ENCODE data around the gene ZKSCAN7.
"Not testable (repeated sequence)": the region's sequence is repeated elsewhere in the genome, so short reads cannot be mapped to it uniquely, and the experiment has no call there.

Gene ZKSCAN7

GRCh38 chr3:44576613-44577012 lies 21.6 kb downstream of the ZKSCAN7 start:
- H3K4me2 ChIP-seq (ENCODE audit: low read length): no peak overlapping the region
- no peaks in the 10 kb centered on the region for H3K27me3 ChIP-seq (ENCODE audit: insufficient read depth, low read length)
- H3K4me3 ChIP-seq (ENCODE audit: low read depth, low read length, poor library complexity, severe bottlenecking): no peak overlapping the region
- no peaks in the 10 kb centered on the region for H4K20me1 ChIP-seq (ENCODE audit: insufficient read depth, low read length)
- no peaks in the 10 kb centered on the region for H3K4me1 ChIP-seq (ENCODE audit: insufficient read depth, low read length, severe bottlenecking)
- peaks cover 9% of the 10 kb centered on the region for H3K9me3 ChIP-seq (ENCODE audit: low read length)
- no peaks in the 10 kb centered on the region for H3K79me2 ChIP-seq (ENCODE audit: insufficient read depth, low read length)
- H3F3A ChIP-seq (ENCODE audit: insufficient read depth, low read length): no peaks in the 10 kb centered on the region
- H2AFZ ChIP-seq (ENCODE audit: low read length): no peak overlapping the region
- H3K27ac ChIP-seq (ENCODE audit: low read depth, low read length, poor library complexity, severe bottlenecking): no peak overlapping the region
- TF ChIP-seq CTCF (IDR thresholded peaks at IDR 0.05; ENCODE audit: low read length) (no peak), EZH2 (IDR thresholded peaks at IDR 0.05; ENCODE audit: borderline replicate concordance, low read length) (no peak)
- H3K36me3 ChIP-seq (ENCODE audit: insufficient read depth, low read length): no peaks in the 10 kb centered on the region
- no peaks in the 10 kb centered on the region for H3K9me2 ChIP-seq (ENCODE audit: low read depth, low read length)
- no peak overlapping the region for H3K9ac ChIP-seq (ENCODE audit: low read length)

DNA sequence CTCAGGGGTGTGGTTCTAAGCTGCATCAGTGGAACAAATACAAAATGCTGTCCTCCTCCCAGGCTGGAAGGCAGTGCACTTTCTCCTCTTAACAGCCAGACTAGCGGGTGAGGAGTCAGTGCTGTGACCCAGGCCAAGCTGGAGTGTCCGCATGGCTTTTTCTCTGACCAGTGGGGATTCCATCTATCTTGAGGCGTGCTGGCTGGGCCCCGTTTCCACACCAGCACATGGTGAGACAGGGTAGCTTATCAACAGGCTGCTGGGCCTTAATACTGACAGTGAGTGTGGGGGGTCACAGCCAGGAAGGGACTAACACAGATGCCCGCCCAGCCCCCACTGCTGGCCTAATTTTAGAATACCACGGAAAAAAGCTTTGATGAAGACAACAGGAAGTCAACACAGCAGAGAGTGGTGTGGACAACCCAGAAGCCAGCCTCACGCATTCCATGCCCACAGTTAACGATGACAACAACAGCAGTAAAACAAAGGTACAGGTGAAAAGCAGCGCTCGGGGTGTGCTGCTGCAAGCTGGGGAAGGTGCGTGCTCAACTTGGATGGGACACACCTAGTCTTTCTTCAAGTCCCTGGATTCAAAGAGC lies 22.5 kb downstream of the ZKSCAN7 start:
- not testable (repeated sequence) for H3F3A ChIP-seq (ENCODE audit: insufficient read depth, low read length); H3K79me2 ChIP-seq (ENCODE audit: insufficient read depth, low read length); H3K27ac ChIP-seq (ENCODE audit: low read depth, low read length, poor library complexity, severe bottlenecking); H3K4me1 ChIP-seq (ENCODE audit: insufficient read depth, low read length, severe bottlenecking); H3K9me3 ChIP-seq (ENCODE audit: low read length); H4K20me1 ChIP-seq (ENCODE audit: insufficient read depth, low read length); H3K9ac ChIP-seq (ENCODE audit: low read length); H3K4me2 ChIP-seq (ENCODE audit: low read length); H3K9me2 ChIP-seq (ENCODE audit: low read depth, low read length); H3K27me3 ChIP-seq (ENCODE audit: insufficient read depth, low read length); H2AFZ ChIP-seq (ENCODE audit: low read length); H3K4me3 ChIP-seq (ENCODE audit: low read depth, low read length, poor library complexity, severe bottlenecking); H3K36me3 ChIP-seq (ENCODE audit: insufficient read depth, low read length)

DNA sequence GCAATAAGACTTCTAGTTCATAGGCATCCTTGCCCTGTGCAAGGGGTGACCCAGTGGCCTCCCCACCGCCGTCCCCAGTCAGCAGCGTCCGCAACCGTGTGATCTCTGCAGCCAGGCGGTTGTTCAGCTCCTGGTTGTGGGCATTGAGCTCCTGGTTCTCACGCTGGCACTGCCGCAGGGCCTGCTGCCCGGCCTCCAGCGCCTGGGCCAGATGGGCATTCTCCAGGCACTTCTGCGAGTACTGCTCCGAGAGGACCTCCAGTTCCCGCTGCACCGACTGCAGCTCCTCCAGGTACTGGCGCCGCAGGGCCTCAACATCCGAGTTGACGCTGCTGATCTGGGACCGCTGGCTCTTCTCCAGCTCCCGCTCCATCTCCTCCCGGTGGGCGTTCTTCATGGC lies 23.3 kb downstream of the ZKSCAN7 start:
- H3K9me3 ChIP-seq (ENCODE audit: low read length); H4K20me1 ChIP-seq (ENCODE audit: insufficient read depth, low read length); H2AFZ ChIP-seq (ENCODE audit: low read length); H3K27ac ChIP-seq (ENCODE audit: low read depth, low read length, poor library complexity, severe bottlenecking); H3K4me3 ChIP-seq (ENCODE audit: low read depth, low read length, poor library complexity, severe bottlenecking); H3K79me2 ChIP-seq (ENCODE audit: insufficient read depth, low read length); H3K9ac ChIP-seq (ENCODE audit: low read length); H3F3A ChIP-seq (ENCODE audit: insufficient read depth, low read length); H3K4me2 ChIP-seq (ENCODE audit: low read length); H3K4me1 ChIP-seq (ENCODE audit: insufficient read depth, low read length, severe bottlenecking); H3K27me3 ChIP-seq (ENCODE audit: insufficient read depth, low read length); H3K9me2 ChIP-seq (ENCODE audit: low read depth, low read length); H3K36me3 ChIP-seq (ENCODE audit: insufficient read depth, low read length): not testable (repeated sequence)

DNA sequence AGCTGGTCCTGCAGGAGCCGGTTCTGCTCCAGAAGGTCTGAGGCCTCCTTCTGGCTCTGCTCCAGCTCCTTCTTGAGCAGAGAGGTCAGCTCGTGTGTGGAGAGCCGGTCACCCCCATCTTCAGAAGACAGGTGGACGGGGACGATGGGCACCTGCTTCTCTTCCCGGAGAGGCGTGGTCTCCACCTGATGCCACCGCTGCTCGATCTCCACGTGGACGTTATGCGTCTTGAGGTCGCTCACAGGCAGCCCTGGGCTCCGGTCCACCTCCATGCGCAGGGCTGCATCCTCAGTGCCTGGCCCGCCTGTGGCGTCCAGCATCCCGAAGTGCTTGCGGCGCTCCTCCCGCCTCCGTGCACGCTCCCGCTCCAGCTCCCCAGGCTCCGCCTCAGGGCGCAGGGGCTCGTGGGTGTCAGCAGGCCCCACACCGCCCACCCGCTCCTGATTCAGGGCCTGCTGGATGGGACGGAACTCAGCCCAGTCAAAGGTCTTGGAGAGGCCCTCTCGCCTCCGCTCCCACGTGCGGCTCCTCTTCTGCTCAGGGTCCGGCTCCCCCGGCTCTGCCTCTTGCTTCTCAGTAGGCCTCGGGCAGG lies 24.0 kb downstream of the ZKSCAN7 start:
- not testable (repeated sequence) for H3K4me2 ChIP-seq (ENCODE audit: low read length); H3K79me2 ChIP-seq (ENCODE audit: insufficient read depth, low read length); H3K27ac ChIP-seq (ENCODE audit: low read depth, low read length, poor library complexity, severe bottlenecking); H3K9ac ChIP-seq (ENCODE audit: low read length); H3K27me3 ChIP-seq (ENCODE audit: insufficient read depth, low read length); H3K9me3 ChIP-seq (ENCODE audit: low read length); H3K9me2 ChIP-seq (ENCODE audit: low read depth, low read length); H3K4me1 ChIP-seq (ENCODE audit: insufficient read depth, low read length, severe bottlenecking); H3F3A ChIP-seq (ENCODE audit: insufficient read depth, low read length); H2AFZ ChIP-seq (ENCODE audit: low read length); H3K4me3 ChIP-seq (ENCODE audit: low read depth, low read length, poor library complexity, severe bottlenecking); H4K20me1 ChIP-seq (ENCODE audit: insufficient read depth, low read length); H3K36me3 ChIP-seq (ENCODE audit: insufficient read depth, low read length)

- H3K36me3 ChIP-seq (ENCODE audit: insufficient read depth, low read length); H3F3A ChIP-seq (ENCODE audit: insufficient read depth, low read length); H3K4me1 ChIP-seq (ENCODE audit: insufficient read depth, low read length, severe bottlenecking); H2AFZ ChIP-seq (ENCODE audit: low read length); H3K9me2 ChIP-seq (ENCODE audit: low read depth, low read length); H3K9me3 ChIP-seq (ENCODE audit: low read length); H3K9ac ChIP-seq (ENCODE audit: low read length); H3K27me3 ChIP-seq (ENCODE audit: insufficient read depth, low read length); H4K20me1 ChIP-seq (ENCODE audit: insufficient read depth, low read length); H3K79me2 ChIP-seq (ENCODE audit: insufficient read depth, low read length); H3K4me2 ChIP-seq (ENCODE audit: low read length); H3K27ac ChIP-seq (ENCODE audit: low read depth, low read length, poor library complexity, severe bottlenecking); H3K4me3 ChIP-seq (ENCODE audit: low read depth, low read length, poor library complexity, severe bottlenecking): not testable (repeated sequence)
Measured at GRCh38 chr3:44579749-44580148, 24.8 kb downstream of the ZKSCAN7 start.

DNA sequence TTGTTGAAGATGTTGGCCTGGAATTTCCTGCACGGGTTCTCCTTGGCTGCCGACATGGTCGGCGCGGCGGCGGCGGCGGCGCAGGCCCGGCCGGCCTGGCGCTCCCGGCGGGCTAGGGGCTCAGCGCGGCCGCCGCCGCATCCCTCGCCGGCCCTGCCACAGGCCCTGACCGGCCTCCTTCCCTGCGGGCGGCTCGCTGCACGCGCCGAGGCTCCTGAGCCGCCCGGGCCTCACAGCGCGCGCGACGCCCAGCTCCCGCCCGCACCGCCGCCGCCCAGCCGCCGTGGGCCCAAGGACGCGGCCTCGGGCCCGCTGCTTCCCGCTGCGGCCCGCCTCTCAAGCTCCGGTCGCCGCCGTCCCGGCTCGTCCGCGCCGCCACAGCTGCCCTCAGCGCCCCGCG lies 26.0 kb downstream of the ZKSCAN7 start:
- not testable (repeated sequence) for H3K9ac ChIP-seq (ENCODE audit: low read length); H3K4me3 ChIP-seq (ENCODE audit: low read depth, low read length, poor library complexity, severe bottlenecking); H3F3A ChIP-seq (ENCODE audit: insufficient read depth, low read length); H3K27me3 ChIP-seq (ENCODE audit: insufficient read depth, low read length); H2AFZ ChIP-seq (ENCODE audit: low read length); H3K27ac ChIP-seq (ENCODE audit: low read depth, low read length, poor library complexity, severe bottlenecking); H3K9me2 ChIP-seq (ENCODE audit: low read depth, low read length); H4K20me1 ChIP-seq (ENCODE audit: insufficient read depth, low read length); H3K79me2 ChIP-seq (ENCODE audit: insufficient read depth, low read length); H3K4me2 ChIP-seq (ENCODE audit: low read length); H3K36me3 ChIP-seq (ENCODE audit: insufficient read depth, low read length); H3K4me1 ChIP-seq (ENCODE audit: insufficient read depth, low read length, severe bottlenecking); H3K9me3 ChIP-seq (ENCODE audit: low read length)

Measured in OCI-LY1 (cell line).